ELF-1 (cell line): Measurements from ENCODE around the gene LENG1.
A peak's percentile ranks its signal among the peaks of the same experiment; 100 is the strongest.

ENCODE experiments used
- DNase-seq: peaks from one replicate; pipeline ENCODE4 v3.0.0-alpha.2; 2016; ENCODE audit warnings: low read depth, low spot score

Gene LENG1

DNA sequence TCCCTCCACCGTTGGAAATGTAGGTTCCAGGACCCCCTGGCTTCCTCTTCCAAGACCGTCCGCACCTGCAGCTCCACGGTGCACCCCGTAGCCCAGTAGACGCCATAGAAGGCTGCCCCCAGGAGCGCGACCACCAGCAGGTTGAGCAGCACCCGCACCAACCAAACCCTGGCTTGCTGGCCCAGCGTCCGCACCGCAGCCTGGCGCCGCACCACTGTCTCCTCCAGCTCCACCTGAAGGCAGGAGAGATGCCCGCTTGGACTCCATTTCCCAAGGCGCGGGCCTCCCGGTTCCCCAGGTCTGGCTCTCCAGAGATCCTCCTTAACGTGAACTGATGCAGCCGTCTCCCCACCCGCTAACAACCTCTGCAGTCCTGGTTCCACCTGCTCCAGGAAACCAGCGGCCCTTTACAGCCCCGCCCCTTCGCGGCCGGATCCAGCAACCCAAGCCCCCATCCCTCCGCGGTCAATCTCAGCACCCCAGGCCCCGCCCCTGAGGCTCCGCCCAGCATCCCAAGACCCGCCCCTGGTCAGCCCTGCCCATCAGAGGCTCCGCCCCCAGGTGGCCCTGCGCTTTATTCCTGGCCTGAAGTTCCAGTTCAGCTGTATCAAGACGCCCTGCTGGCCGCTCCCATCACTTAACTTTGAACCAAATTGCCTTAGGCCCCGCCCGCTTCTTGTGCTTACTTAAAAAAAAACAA, 5.0 kb upstream of the LENG1 start:
- DNase-seq, result peak; percentile 94

DNA sequence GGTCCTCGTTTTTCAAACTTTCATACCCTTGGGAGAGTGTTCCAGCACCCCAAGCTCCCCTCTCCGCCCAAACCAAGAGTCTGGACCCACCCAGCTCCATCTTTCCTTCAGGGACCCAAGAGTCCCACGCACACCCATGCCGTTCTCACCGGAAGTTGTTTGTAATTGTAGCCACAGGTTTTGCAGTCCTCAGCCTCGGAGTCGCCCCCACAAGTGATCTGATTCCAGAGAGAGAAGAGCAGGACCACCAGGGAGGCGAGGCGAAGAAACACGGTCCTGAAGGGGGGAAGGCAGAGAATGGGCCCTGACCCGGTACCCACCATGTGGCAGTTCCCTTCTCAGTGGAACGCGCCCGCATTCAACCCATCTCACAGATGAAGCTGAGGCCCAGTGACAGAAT, 3.4 kb upstream of the LENG1 start:
- no peak for DNase-seq

- DNase-seq, result peak; percentile 83
These were observed 2.8 kb upstream of the LENG1 start for GRCh38 chr19:54162241-54162805.

GRCh38 chr19:54160854-54161253, 1.3 kb upstream of the LENG1 start:
- DNase-seq, result peak; percentile 35

GRCh38 chr19:54160182-54160811, 776 bp upstream of the LENG1 start:
- no peak for DNase-seq

GRCh38 chr19:54158812-54159351, 639 bp downstream of the LENG1 start:
- DNase-seq, result peak; percentile 29

DNA sequence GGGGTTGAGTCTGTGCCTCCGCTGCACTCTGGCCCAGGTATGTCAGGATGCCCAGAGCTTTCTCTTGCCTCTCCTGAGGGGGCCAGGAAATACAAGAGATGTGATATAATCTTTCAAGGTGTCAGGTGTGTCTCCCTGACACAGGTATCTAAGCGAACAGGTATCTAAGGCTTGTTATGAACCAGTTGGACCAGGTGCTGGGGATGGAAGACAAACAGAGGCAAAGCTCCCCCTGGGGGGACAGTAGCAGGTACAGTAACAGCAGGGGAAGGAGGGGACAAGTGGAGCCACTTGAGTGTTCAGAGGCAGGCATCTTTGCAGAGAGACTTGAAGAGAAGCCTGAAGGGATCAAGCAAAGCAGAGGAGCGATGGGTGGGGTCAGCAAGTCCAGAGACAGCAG, 2.6 kb downstream of the LENG1 start:
- peak; percentile 48 for DNase-seq

GRCh38 chr19:54156490-54156889, 3.0 kb downstream of the LENG1 start:
- DNase-seq, result no peak

DNA sequence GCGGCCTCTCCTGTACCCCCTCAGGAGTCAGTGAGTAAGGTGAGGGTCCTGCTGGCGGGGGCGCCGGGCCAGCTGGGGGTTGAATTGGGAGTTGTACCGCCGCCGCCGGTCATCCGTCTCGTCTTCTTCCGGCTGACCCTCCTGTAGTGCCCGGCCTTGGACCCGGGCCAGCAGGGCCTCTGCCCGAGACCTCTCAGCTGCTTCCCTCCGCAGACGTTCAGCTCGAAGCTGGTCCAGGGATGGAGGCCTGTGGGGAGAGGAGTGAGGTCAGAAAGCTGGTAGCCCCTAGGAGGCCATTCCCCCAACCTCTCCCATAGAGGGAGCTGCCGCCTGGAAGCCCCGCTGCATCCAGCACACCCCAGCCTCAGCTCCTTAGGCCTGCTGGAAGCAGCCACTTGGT, 3.8 kb downstream of the LENG1 start:
- peak; percentile 32 for DNase-seq

- DNase-seq, result no peak
These were observed 4.7 kb downstream of the LENG1 start for GRCh38 chr19:54154603-54155345.

DNA sequence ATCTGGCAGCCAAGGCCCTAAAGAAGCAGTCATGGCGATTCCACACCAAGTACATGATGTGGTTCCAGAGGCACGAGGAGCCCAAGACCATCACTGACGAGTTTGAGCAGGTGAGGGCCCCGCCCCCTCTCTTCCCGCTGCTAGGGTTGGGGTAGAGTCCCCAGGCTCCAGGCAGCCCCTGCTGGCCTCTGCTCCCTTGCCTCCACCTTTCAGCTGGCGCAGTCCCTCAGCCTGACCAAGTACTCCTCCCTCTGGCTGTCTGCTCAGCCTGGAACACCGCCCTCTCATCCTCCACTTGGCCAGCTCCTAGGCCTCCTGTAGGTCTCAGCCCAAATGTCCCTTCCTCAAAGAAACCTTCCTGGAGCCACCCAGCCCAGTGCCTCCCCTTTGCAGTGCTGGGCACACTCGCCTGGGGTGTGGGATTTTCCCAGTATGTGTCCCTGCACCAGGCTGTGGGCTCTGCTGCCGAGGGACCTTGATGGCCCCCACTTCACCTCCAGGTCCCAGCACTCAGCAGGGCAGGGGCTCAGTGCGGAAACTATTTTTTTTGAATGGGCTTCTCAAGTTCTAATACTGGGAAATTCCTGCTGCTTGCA, 5.7 kb downstream of the LENG1 start:
- DNase-seq, result no peak

DNA sequence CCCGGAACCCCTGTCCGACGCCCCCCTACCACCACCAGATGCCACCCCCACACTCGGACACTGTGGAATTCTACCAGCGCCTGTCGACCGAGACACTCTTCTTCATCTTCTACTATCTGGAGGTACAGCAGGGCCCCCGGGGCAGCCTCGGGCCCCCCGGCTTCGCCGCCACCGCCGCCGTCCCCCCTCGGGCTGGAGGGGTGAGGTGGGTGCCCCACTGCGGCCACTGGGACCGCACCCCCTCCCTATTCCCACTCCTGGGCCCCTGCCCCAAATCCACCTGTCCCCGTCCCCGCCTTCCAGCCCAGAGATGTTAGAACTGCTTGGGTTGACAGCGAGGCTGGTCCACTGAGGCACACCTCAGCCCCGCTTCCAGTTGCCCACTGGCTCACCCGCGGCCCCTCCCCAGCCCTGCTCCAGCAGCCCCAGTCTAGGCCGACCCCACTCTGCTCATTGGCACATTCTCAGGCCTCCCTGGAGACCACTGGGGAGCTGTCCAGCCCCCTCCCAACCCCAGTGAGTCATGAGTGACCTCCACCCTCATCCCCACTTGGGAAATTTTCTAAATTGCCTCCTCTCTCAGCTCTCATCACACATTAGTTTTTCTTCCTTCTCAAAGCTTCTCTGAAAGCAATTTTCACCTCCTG, 6.5 kb downstream of the LENG1 start:
- no peak for DNase-seq

GRCh38 chr19:54152267-54152666, 7.3 kb downstream of the LENG1 start:
- no peak for DNase-seq

GRCh38 chr19:54151362-54152035, 8.0 kb downstream of the LENG1 start:
- DNase-seq, result no peak

GRCh38 chr19:54149021-54149812, 10.3 kb downstream of the LENG1 start:
- no peak for DNase-seq

DNA sequence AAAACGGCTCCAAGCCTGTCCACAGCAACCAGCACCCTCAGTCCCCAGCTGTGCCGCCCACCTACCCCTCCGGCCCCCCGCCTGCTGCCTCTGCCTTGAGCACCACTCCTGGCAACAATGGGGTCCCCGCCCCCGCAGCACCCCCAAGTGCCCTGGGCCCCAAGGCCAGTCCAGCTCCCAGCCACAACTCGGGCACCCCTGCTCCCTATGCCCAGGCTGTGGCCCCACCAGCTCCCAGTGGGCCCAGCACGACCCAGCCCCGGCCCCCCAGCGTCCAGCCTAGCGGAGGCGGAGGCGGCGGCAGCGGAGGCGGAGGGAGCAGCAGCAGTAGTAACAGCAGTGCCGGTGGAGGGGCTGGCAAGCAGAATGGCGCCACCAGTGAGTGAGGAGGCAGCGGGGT, 11.4 kb downstream of the LENG1 start:
- DNase-seq, result no peak

GRCh38 chr19:54147676-54148075, 11.8 kb downstream of the LENG1 start:
- DNase-seq, result no peak

- DNase-seq, result no peak
These were observed 13.9 kb downstream of the LENG1 start for GRCh38 chr19:54145541-54146158.

DNA sequence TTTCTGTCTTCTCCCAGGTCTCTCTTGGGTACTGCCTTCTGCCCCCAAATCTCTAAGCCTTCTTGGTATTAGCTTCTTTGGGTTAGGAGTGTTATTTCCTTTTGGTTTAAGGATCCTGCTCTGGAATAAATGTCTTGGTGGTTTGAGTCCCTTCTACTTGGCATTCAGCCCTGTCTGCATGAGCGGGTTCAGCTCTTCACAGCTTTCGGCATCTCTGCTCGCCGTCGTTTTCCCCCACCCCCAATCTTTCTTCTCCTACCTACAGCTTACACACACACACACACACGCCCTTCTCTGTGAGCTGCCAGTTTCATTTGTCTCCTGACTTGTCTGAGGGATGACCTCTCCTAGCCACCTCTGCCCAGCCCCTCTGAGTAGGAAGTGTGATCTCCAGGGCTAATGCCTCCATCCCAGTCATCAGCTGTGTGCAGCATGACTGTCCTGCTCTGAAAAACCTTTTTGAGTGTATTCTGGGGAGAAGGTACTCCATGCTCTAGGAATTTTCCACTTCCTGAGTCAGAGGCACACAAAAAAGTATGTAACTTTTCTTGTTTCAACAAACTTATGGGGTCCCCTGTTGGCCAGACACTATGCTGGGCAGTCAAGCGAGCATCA, 17.2 kb downstream of the LENG1 start:
- DNase-seq, result no peak
